Lung (tissue), 12 donors: ENCODE measurements around the gene ASTN1. TPM values are rescaled to one million over a fixed set of nuclear protein-coding genes. Genes with fewer than 3 reads are reported as not detected.

Experiments used
- ATAC-seq: fragments of 200-7000 bp; cut with Tn5 transposase; one replicate; pipeline ENCODE4 v1.9.1; 2020; ENCODE audit warnings: moderate number of reproducible peaks; ENCODE audit not compliant: insufficient read depth, low FRiP score
- DNase-seq, 3 donors: peaks; one replicate each; pipeline ENCODE4 v3.0.0-alpha.2; 2013 to 2017
- H3K27ac ChIP-seq, 2 donors: one replicate each; pipeline ENCODE4 v1.5.1; 2013; ENCODE audit warnings: mild to moderate bottlenecking in 2 of 2, moderate library complexity in 2 of 2, control low read depth in 1 of 2, inconsistent platforms in 1 of 2, low read depth in 1 of 2, low read length in 1 of 2
- H3K27me3 ChIP-seq, 3 donors: one replicate each; pipeline ENCODE4 v1.5.1; 2013; ENCODE audit warnings: low read length in 2 of 3; ENCODE audit not compliant: control insufficient read depth in 3 of 3, insufficient read depth in 3 of 3
- H3K36me3 ChIP-seq, 4 donors: one replicate each; pipeline ENCODE4 v1.5.1; 2013; ENCODE audit warnings: low read length in 4 of 4, mild to moderate bottlenecking in 1 of 4, moderate library complexity in 1 of 4; ENCODE audit not compliant: control insufficient read depth in 4 of 4, insufficient read depth in 4 of 4
- H3K4me1 ChIP-seq, 5 donors: one replicate each; pipeline ENCODE4 v1.5.1; 2013; ENCODE audit warnings: low read length in 5 of 5, mild to moderate bottlenecking in 2 of 5, moderate library complexity in 1 of 5; ENCODE audit not compliant: control insufficient read depth in 5 of 5, insufficient read depth in 5 of 5
- H3K4me3 ChIP-seq: one replicate; pipeline ENCODE4 v1.5.1; 2013; ENCODE audit warnings: mild to moderate bottlenecking, control low read depth, moderate library complexity
- H3K9ac ChIP-seq, 2 donors: one replicate each; pipeline ENCODE4 v1.5.1; 2013; ENCODE audit warnings: low read length in 2 of 2, control low read depth in 1 of 2; ENCODE audit not compliant: insufficient read depth in 1 of 2
- H3K9me3 ChIP-seq, 4 donors: one replicate each; pipeline ENCODE4 v1.5.1; 2013; ENCODE audit warnings: low read length in 3 of 4, mild to moderate bottlenecking in 1 of 4, moderate library complexity in 1 of 4; ENCODE audit not compliant: control insufficient read depth in 4 of 4, insufficient read depth in 3 of 4
- WGBS, 2 donors: extraction: QIAGEN DNeasy Blood & Tissue Kit; methylation state at CpG; one replicate each; pipeline ENCODE4 v1.1.7; 2013; 5-methylcytosine and 5-hydroxymethylcytosine counted together
- polyA plus RNA-seq, 2 donors: library from polyadenylated mRNA; stranded (reverse); fragments of 200-250 nt; gene quantifications; one replicate each; pipeline ENCODE4 v1.2.1, GENCODE V29; 2013
- total RNA-seq, 2 donors: library from RNA; depleted of rRNA in 1 of 2; stranded (reverse); fragments of >200 nt in 1 of 2; gene quantifications; one replicate each; pipeline ENCODE4 v1.2.1, GENCODE V29; 2014 to 2021
- TF ChIP-seq, protein P1 (sequence below): IDR thresholded peaks from 2 replicates; pipeline ENCODE4 v1.5.1; 2012; ENCODE audit warnings: mild to moderate bottlenecking; ENCODE audit errors: control extremely low read depth, extremely low read depth
- donor health status: control.
- donor health status: control.
- donor health status: Bipolar disorder and iron deficiency.
- donor health status: healthy.
- donor health status: DM: yes; HTN: yes; CAD: no.

The ASTN1 gene
- total and polyA plus RNA-seq, 4 donors = 0.03 to 3.6 (median 0.08) TPM

DNA sequence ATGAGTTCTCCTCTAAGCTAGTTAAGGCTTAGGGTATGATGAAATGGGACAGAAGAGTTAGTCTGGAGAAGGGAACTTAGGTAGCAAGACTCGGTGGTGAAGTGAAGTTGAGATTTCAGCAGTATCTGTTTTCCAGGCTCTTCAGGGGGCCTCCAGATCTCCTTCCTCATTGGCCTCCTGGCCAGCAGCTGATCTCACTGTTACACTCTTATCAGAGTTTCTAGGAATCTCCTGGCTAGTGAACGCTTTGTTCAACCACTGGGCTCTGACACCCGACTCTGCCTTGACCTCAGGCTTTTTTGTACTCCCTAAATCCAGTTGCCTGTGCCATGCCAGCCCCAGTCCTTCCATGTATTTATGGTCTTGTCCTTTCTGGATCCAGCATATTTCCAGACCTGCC, 311.0 kb downstream of the ASTN1 start:
- TF ChIP-seq, protein P1, sequence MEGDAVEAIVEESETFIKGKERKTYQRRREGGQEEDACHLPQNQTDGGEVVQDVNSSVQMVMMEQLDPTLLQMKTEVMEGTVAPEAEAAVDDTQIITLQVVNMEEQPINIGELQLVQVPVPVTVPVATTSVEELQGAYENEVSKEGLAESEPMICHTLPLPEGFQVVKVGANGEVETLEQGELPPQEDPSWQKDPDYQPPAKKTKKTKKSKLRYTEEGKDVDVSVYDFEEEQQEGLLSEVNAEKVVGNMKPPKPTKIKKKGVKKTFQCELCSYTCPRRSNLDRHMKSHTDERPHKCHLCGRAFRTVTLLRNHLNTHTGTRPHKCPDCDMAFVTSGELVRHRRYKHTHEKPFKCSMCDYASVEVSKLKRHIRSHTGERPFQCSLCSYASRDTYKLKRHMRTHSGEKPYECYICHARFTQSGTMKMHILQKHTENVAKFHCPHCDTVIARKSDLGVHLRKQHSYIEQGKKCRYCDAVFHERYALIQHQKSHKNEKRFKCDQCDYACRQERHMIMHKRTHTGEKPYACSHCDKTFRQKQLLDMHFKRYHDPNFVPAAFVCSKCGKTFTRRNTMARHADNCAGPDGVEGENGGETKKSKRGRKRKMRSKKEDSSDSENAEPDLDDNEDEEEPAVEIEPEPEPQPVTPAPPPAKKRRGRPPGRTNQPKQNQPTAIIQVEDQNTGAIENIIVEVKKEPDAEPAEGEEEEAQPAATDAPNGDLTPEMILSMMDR = no peak
- ATAC-seq (no peak), DNase-seq (no peak)
- Histone ChIP-seq H3K9ac (no peak overlapping the region), H3K4me1 (peaks cover 0 to 6% (median 3%) of the 10 kb centered on the region in 5 donors), H3K36me3 (no peaks in the 10 kb centered on the region), H3K9me3 (peaks cover 0 to 2% (median 0%) of the 10 kb centered on the region in 4 donors), H3K4me3 (no peak overlapping the region), H3K27me3 (peaks cover 0 to 3% (median 0%) of the 10 kb centered on the region in 3 donors), H3K27ac (no peak overlapping the region)
- 68 to 75% methylated on average over 3 of the region's 3 CpGs for WGBS, 2 donors

DNA sequence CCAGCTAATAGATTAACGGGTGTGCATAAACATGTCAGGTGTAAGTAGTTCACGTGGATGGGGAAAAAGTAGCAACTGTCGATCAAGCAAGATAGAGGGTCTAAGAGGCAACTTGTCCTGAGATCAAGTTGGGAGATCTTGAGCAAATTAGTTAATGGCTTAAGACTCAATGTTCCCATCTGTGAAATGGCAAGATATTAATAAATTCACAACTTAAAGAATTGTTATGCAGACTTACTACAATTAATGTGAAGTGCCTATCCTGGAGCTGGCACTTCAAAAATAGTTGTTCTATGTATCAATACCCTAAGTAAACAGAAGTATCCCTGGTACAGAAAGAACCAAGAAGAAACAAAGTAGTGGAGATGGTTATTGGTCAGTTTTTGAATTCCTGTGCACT, 312.4 kb downstream of the ASTN1 start:
- Histone ChIP-seq H3K27me3 (peaks cover 0 to 3% (median 0%) of the 10 kb centered on the region in 3 donors), H3K9me3 (peaks cover 0 to 2% (median 0%) of the 10 kb centered on the region in 4 donors), H3K27ac (no peak overlapping the region), H3K36me3 (no peaks in the 10 kb centered on the region), H3K4me3 (no peak overlapping the region), H3K9ac (no peak overlapping the region), H3K4me1 (peaks cover 0 to 6% (median 3%) of the 10 kb centered on the region in 5 donors)
- ATAC-seq (no peak), DNase-seq (no peak)
- WGBS, 2 donors = 88 to 89% methylated on average over 3 of the region's 3 CpGs
- TF ChIP-seq, protein P1 = no peak

DNA sequence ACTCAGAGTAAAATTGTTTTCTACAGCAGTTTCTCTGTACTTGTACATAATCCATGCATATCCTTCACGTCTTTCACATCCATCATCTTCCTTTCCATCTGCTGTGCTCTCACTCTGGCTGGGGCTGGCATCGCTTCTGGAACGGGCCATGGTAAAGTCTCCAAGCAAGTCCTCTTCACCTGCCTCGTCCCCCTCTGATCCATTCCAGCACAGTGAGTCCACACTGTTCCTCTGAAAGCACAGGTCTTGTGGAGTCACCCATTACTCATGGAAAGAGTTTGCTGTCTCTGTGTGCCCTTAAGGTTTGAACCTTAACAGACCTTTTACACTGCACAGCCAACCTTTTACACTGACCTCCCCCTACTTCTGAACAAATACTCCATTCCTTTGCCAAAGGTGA, 313.6 kb downstream of the ASTN1 start:
- TF ChIP-seq, protein P1 = no peak

DNA sequence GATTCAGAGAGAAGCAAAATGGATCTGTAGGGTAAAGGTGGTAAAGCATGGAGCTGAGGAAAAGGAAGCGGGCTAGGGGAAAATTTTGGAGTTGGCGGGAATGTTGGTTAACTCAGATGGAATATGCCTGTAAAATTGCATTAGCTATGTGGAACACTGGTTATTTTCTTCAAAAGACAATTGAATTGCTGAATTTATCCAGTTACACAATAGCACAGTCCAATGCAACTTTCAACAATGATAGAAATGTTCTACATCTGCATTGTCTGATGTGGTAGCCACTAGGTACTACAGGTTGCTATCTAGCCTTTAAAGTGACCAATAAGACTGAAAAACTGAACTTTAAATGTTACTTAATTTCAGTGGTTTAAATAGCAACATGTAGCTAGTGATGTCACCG, 315.2 kb downstream of the ASTN1 start:
- no peaks in the 10 kb centered on the region for H3K36me3 ChIP-seq
- H3K4me1 ChIP-seq = peaks cover 0 to 6% (median 0%) of the 10 kb centered on the region in 5 donors
- H3K27me3 ChIP-seq = peaks cover 0 to 3% (median 0%) of the 10 kb centered on the region in 3 donors
- TF ChIP-seq, protein P1 = no peak
- H3K9me3 ChIP-seq = peaks cover 0 to 2% (median 0%) of the 10 kb centered on the region in 4 donors
- no peak overlapping the region for H3K27ac ChIP-seq
- 65 to 97% methylated on average over 3 of the region's 3 CpGs for WGBS, 2 donors
- no peak overlapping the region for H3K4me3 ChIP-seq
- H3K9ac ChIP-seq = no peak overlapping the region
- DNase-seq (no peak), ATAC-seq (no peak)

More for the DNA sequence above, 313.6 kb downstream of the ASTN1 start:
- no peak for DNase-seq
- no peak overlapping the region for H3K27ac ChIP-seq
- ATAC-seq = no peak
- WGBS, 2 donors = 59 to 80% methylated on average over 4 of the region's 4 CpGs
- H3K36me3 ChIP-seq = no peaks in the 10 kb centered on the region
- peaks cover 0 to 3% (median 0%) of the 10 kb centered on the region in 3 donors for H3K27me3 ChIP-seq
- no peak overlapping the region for H3K9ac ChIP-seq
- peaks cover 0 to 6% (median 3%) of the 10 kb centered on the region in 5 donors for H3K4me1 ChIP-seq
- peaks cover 0 to 2% (median 0%) of the 10 kb centered on the region in 4 donors for H3K9me3 ChIP-seq
- H3K4me3 ChIP-seq = no peak overlapping the region
